ENCODE data around the gene LDLRAD3. TPM values are rescaled to one million over a fixed set of nuclear protein-coding genes. Genes with fewer than 3 reads are reported as not detected.

The LDLRAD3 gene
- total RNA-seq, 1 experiment from 2014 or later: 12.1 TPM

- Histone ChIP-seq H3K79me1 (ENCODE audit: insufficient read depth, low read depth, low read length, poor library complexity, severe bottlenecking) (peaks cover 3% of the 10 kb centered on the region), H3K4ac (ENCODE audit: low read depth, low read length) (no peak overlapping the region), H2AFZ (ENCODE audit: low read length) (no peak overlapping the region), H3K4me1 (ENCODE audit: insufficient read depth, low read length) (peaks cover 15% of the 10 kb centered on the region; the same call in 1 of the 2 replicates), H3K23ac (ENCODE audit: insufficient read length, low read depth, low read length) (no peak overlapping the region), H3K14ac (ENCODE audit: insufficient read depth, low read length) (no peak overlapping the region), H3K27me3 (ENCODE audit: insufficient read depth, low read length) (no peaks in the 10 kb centered on the region), H3K9ac (ENCODE audit: extremely low read depth, insufficient read length, low read length) (no peak overlapping the region), H4K5ac (ENCODE audit: insufficient read length, low read depth, low read length) (no peak overlapping the region), H3K18ac (ENCODE audit: insufficient read length, low read depth, low read length) (no peak overlapping the region), H3K23me2 (ENCODE audit: insufficient read length, low read depth, low read length, poor library complexity, severe bottlenecking) (no peaks in the 10 kb centered on the region), H3K27ac (ENCODE audit: insufficient read length, low read depth, low read length) (no peak overlapping the region), H2BK15ac (ENCODE audit: low read depth, low read length) (no peak overlapping the region), H3T11ph (ENCODE audit: low read length) (no peak overlapping the region), H4K91ac (ENCODE audit: insufficient read length, low read depth, low read length) (no peak overlapping the region), H2BK12ac (ENCODE audit: insufficient read length, low read depth, low read length) (no peak overlapping the region), H2BK120ac (ENCODE audit: low read depth, low read length, poor library complexity, severe bottlenecking) (no peak overlapping the region), H3K79me2 (ENCODE audit: insufficient read depth, low read length) (no peaks in the 10 kb centered on the region), H3K4me2 (ENCODE audit: insufficient read depth, insufficient read length, low read length) (no peak overlapping the region), H4K8ac (replicated peaks; ENCODE audit: insufficient read length, low read depth, low read length) (no peak overlapping the region), H4K20me1 (ENCODE audit: control insufficient read depth, insufficient read depth, insufficient read length) (no peaks in the 10 kb centered on the region), H3K56ac (ENCODE audit: insufficient read length, low read depth, low read length) (no peak overlapping the region), H2AK5ac (ENCODE audit: insufficient read length, low read length) (no peak overlapping the region), H3K9me3 (ENCODE audit: control insufficient read depth, low read depth, low read length) (peaks cover 5% of the 10 kb centered on the region), H2BK5ac (ENCODE audit: insufficient read length, low read length) (no peak overlapping the region), H2BK20ac (ENCODE audit: low read depth, low read length, poor library complexity, severe bottlenecking) (no peak overlapping the region)
- no CpG with 5 or more reads among the region's 3 CpGs for WGBS (ENCODE audit: extremely low coverage, insufficient read length, low lambda C conversion rate)
- H3K4me3 Mint-ChIP-seq: no peak overlapping the region
- no peak overlapping the region; a peak in 1 of 7 replicates for H3K27ac Mint-ChIP-seq
- no peak for TF ChIP-seq CTCF (conservative IDR thresholded peaks at IDR 0.05)
- no peak for DNase-seq
- H3K9me3 Mint-ChIP-seq: peaks cover 22 to 28% of the 10 kb centered on the region in 2 experiments
- H3K36me3 Mint-ChIP-seq (ENCODE audit: insufficient read depth in 1 of 3, low read depth in 3 of 3): peaks cover 20 to 27% (median 21%) of the 10 kb centered on the region in 3 experiments
- H3K27me3 Mint-ChIP-seq (ENCODE audit: low read depth): 0 out of 2 replicates have a peak, but pooled peaks cover 2% of the 10 kb centered on the region
- H3K4me1 Mint-ChIP-seq: peaks cover 33 to 46% of the 10 kb centered on the region in 2 experiments
These were observed 58.9 kb downstream of the LDLRAD3 start for GRCh38 chr11:36002796-36003195.
